K562 (cell line): ENCODE measurements around the gene RAE1. TPM values are rescaled to one million over a fixed set of nuclear protein-coding genes. Genes with fewer than 3 reads are reported as not detected.
A peak's percentile ranks its signal among the peaks of the same experiment; 100 is the strongest.

Experiments
- ATAC-seq: fragments of 200-7000 bp; cut with Tn5 transposase; 3 replicates; pipeline ENCODE4 v1.9.1; 2020; ENCODE audit warnings: moderate library complexity
- BruUV-seq: library from RNA; stranded (reverse); fragments of 400-500 nt; replicated peaks from 2 replicates; lab custom pipeline; 2021; lab: Mats Ljungman, UMichigan
- CTCF ChIA-PET: fragments of 300-600 bp; formaldehyde crosslinking; extraction: SDS; loops from one replicate; lab custom pipeline; 2021; ENCODE audit warnings: low intra/inter-chr PET ratio; lab: Yijun Ruan, JAX
- POLR2A ChIA-PET: fragments of 300-600, 350-650 bp; sonication (Branson Sonifier 250); formaldehyde crosslinking; extraction: SDS; loops from one replicate; lab custom pipeline; 2021; ENCODE audit warnings: antibody characterized with exemption, inconsistent platforms; lab: Yijun Ruan, JAX
- DNase-seq, 4 experiments: peaks; one replicate each; pipeline versions ENCODE4 v3.0.0 to v3.0.0-alpha.2; 2011 to 2018; ENCODE audit warnings: low spot score in 3 of 4, mixed read lengths in 3 of 4; ENCODE audit errors: extremely low read depth in 1 of 4
- FAIRE-seq: peaks from 2 replicates; lab custom pipeline; 2011; peaks lifted over from hg19 to GRCh38; lab: Jason Lieb, UNC
- H2AFZ ChIP-seq: 2 replicates; pipeline ENCODE4 v1.6.0; 2011; ENCODE audit warnings: low read depth, low read length, control low read depth, inconsistent platforms
- H3K27ac ChIP-seq: fragments of 200-600 bp; 3 replicates; pipeline ENCODE4 v1.8.0; 2011; ENCODE audit warnings: low read depth, mild to moderate bottlenecking, control low read depth, inconsistent platforms, low read length, moderate library complexity, mixed read lengths; ENCODE audit errors: extremely low read depth
- H3K27me3 ChIP-seq, 2 experiments: fragments of 300-600 bp in 1 of 2; 2 replicates in 1 of 2; 3 replicates in 1 of 2; pipeline versions ENCODE4 v1.6.0 to v1.8.0; 2011; ENCODE audit warnings: inconsistent platforms in 2 of 2, low read length in 2 of 2, mild to moderate bottlenecking in 1 of 2, mixed read lengths in 1 of 2, moderate library complexity in 1 of 2; ENCODE audit not compliant: control insufficient read depth in 2 of 2, insufficient read depth in 2 of 2
- H3K36me3 ChIP-seq: fragments of 300-600 bp; 3 replicates; pipeline ENCODE4 v1.8.0; 2011; ENCODE audit warnings: mild to moderate bottlenecking, low read length, inconsistent platforms; ENCODE audit not compliant: control insufficient read depth, insufficient read depth
- H3K4me1 ChIP-seq, 2 experiments: fragments of 200-600 bp in 1 of 2; replicated peaks in 1 of 2; 2 replicates in 1 of 2; 3 replicates in 1 of 2; pipeline versions ENCODE4 v1.5.1 to v1.8.0; 2011; ENCODE audit warnings: inconsistent platforms in 2 of 2, low read length in 2 of 2, mild to moderate bottlenecking in 1 of 2, mixed read lengths in 1 of 2, moderate library complexity in 1 of 2; ENCODE audit not compliant: control insufficient read depth in 2 of 2, insufficient read depth in 2 of 2
- H3K4me2 ChIP-seq: 2 replicates; pipeline ENCODE4 v1.6.1; 2011; ENCODE audit warnings: low read length, control low read depth, inconsistent platforms, mixed read lengths; ENCODE audit not compliant: insufficient read depth
- H3K4me3 ChIP-seq: fragments of 200-600 bp; sonication (generic), shearing (Covaris generic); 2 replicates; pipeline ENCODE4 v1.5.1; 2016; ENCODE audit warnings: control low read depth, inconsistent platforms
- H3K79me2 ChIP-seq: fragments of 200-600 bp; 3 replicates; pipeline ENCODE4 v1.8.0; 2011; ENCODE audit warnings: low read length, inconsistent platforms; ENCODE audit not compliant: control insufficient read depth, insufficient read depth
- H3K9ac ChIP-seq, 2 experiments: 2 replicates each; pipeline versions ENCODE4 v1.6.0 to v1.6.1; 2011; ENCODE audit warnings: low read depth in 2 of 2, low read length in 2 of 2, control low read depth in 1 of 2, inconsistent platforms in 1 of 2, mild to moderate bottlenecking in 1 of 2, mixed read lengths in 1 of 2; ENCODE audit not compliant: insufficient read depth in 1 of 2
- H3K9me1 ChIP-seq: one replicate; pipeline ENCODE4 v1.6.0; 2011; ENCODE audit warnings: inconsistent platforms, mild to moderate bottlenecking, low read length, moderate library complexity; ENCODE audit not compliant: control insufficient read depth, insufficient read depth
- H3K9me3 ChIP-seq: replicated peaks from 2 replicates; pipeline ENCODE4 v1.5.1; 2011; ENCODE audit warnings: low read depth, low read length, inconsistent platforms; ENCODE audit not compliant: control insufficient read depth, insufficient read depth
- H4K20me1 ChIP-seq: replicated peaks from 2 replicates; pipeline ENCODE4 v1.6.1; 2011; ENCODE audit warnings: low read length, inconsistent platforms, mixed read lengths; ENCODE audit not compliant: control insufficient read depth, insufficient read depth
- CEBPB ChIP-seq: fragments of 450-650 bp; IDR thresholded peaks from 2 replicates; pipeline ENCODE4 v1.6.1; 2016; ENCODE audit warnings: missing genetic modification characterization, missing compliant biosample characterization
- FOSL1 ChIP-seq: fragments of 200-800 bp; sonication (Bioruptor generic); conservative IDR thresholded peaks from 2 replicates; pipeline ENCODE4 v1.6.1; 2016; ENCODE audit warnings: missing genetic modification characterization, missing compliant biosample characterization
- GABPA ChIP-seq: fragments of 200-800 bp; sonication (Bioruptor generic); conservative IDR thresholded peaks from 2 replicates; pipeline ENCODE4 v1.6.1; 2016; ENCODE audit warnings: low read depth, missing genetic modification characterization, missing compliant biosample characterization
- JUND ChIP-seq, 2 experiments: IDR thresholded peaks; 2 replicates in 1 of 2; 3 replicates in 1 of 2; pipeline ENCODE4 v1.6.1; 2011; ENCODE audit warnings: borderline replicate concordance in 2 of 2, low read depth in 2 of 2, low read length in 2 of 2, improper control_type of control experiment in 1 of 2, missing biosample characterization in 1 of 2, missing genetic modification characterization in 1 of 2, missing genetic modification reagents in 1 of 2
- MAFG ChIP-seq: fragments of 450-650 bp; conservative IDR thresholded peaks from 2 replicates; pipeline ENCODE4 v1.6.1; 2016; ENCODE audit warnings: missing genetic modification characterization, missing compliant biosample characterization
- MAZ ChIP-seq, 2 experiments: fragments of 450-650 bp in 1 of 2; sonication (generic) in 1 of 2; formaldehyde crosslinking; IDR thresholded peaks in 1 of 2; conservative IDR thresholded peaks in 1 of 2; 2 replicates each; pipeline versions ENCODE4 v1.4.0 to v1.5.0; 2020; ENCODE audit warnings: mild to moderate bottlenecking in 1 of 2, missing genetic modification reagents in 1 of 2
- NR2C2 ChIP-seq, 2 experiments: fragments of 200-800 bp in 1 of 2; sonication (Bioruptor generic) in 1 of 2; sonication (generic) in 1 of 2; formaldehyde crosslinking in 1 of 2; IDR thresholded peaks; 2 replicates each; pipeline versions ENCODE4 v1.6.1 to v1.8.0; 2016 to 2022; ENCODE audit warnings: mild to moderate bottlenecking in 1 of 2, missing compliant biosample characterization in 1 of 2, missing genetic modification characterization in 1 of 2, missing genetic modification reagents in 1 of 2
- WGBS: fragments of 100-300 bp; shearing (Covaris generic); methylation state at CpG from one replicate; pipeline ENCODE4 v1.1.6; 2016; ENCODE audit warnings: low coverage, mixed read lengths; ENCODE audit not compliant: insufficient coverage; ENCODE audit errors: missing lambda C conversion rate; 5-methylcytosine and 5-hydroxymethylcytosine counted together
- in situ Hi-C: fragments of 300-500 bp; cut with MboI; formaldehyde crosslinking; loops from 4 replicates; pipeline ENCODE4 v1.15.0; 2018; ENCODE audit warnings: inconsistent platforms, mixed read lengths
- intact Hi-C: fragments of 100-400 bp; cut with micrococcal nuclease; formaldehyde crosslinking; loops from 2 replicates; pipeline ENCODE4 v1.14.2; 2022
- polyA plus RNA-seq, 8 experiments: library from polyadenylated mRNA; depleted of rRNA in 4 of 8; stranded (reverse) in 5 of 8; unstranded in 3 of 8; fragments of >200 nt; fragmentation: Nextera tagmentation in 2 of 8; fragmentation: Illumina TruSeq in 1 of 8; extraction: Ambion mirVana in 2 of 8; extraction: Trizol in 1 of 8; gene quantifications; 2 replicates each; pipeline versions ENCODE4 v1.2.1 to v1.2.3, GENCODE V29; 2011 to 2014; ENCODE audit warnings: inconsistent platforms in 1 of 8, missing spikeins in 1 of 8
- total RNA-seq, 7 experiments: library from RNA; depleted of rRNA in 6 of 7; stranded (reverse); fragments of >200 nt in 6 of 7; fragmentation: Illumina TruSeq in 2 of 7; extraction: Trizol in 2 of 7; gene quantifications; 2 replicates each; pipeline versions ENCODE4 v1.2.1 to v1.2.3, GENCODE V29; 2011 to 2021; ENCODE audit warnings: low replicate concordance in 1 of 7

The RAE1 gene
- total and polyA plus RNA-seq, 9 of the 15 experiments (the other 6 are each of a cell fraction or from before 2014, with no cell fraction given) = 33.7 to 248 (median 77.7) TPM

DNA sequence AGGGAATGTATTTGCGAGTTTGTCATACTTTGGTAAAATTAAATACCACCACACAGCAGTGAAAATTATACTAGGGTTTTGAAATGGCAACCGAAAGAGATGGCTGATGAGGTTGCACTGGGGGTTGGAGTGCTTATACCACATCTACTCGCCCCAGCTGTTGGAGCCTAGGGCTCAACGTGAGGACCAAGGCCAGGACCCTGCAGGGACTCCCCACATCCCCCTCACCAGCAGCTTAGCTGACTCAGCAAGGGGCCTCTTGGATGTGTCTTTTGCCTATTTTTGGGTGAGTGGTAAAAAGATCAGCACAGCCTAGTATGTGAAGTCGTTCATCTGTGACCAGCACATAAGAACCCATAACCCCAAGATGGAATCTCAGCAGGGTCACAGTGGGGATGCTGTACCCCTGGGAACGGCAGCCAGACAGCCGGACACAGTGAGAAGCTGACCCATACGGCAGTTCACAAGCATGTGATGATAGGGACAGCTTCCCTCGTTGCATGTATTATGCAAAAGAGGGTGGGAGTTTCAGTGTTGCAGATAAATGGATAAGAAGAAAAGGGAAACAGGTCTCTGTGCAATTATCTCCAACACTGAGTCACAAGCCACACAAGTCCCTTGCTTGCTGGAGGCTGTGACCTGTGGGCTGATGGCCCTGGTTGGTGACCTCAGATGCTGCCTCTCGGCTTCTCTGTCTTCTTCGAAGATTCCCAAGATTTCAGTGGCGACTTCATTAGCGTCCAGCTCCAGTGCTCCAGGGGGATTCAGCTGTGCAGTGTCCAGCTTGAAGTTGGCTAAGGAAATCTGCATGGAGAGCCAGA, 42.4 kb upstream of the RAE1 start:
- 0% methylated on average over 13 of the region's 13 CpGs for WGBS
- intact Hi-C loops (no loop called here), in situ Hi-C loops (no loop called here)
- FAIRE-seq (no peak), ATAC-seq (no peak; the same call in 2 of the 3 replicates), DNase-seq (peak in 1 of 4 experiments; percentile 4)
- peaks cover 21 to 50% of the 10 kb centered on the region in 2 experiments for H3K27me3 ChIP-seq
- ChIA-PET POLR2A (interaction anchor here (1.0 kb wide), 1 partner anchor 12 kb away, joined by 3 read pairs; no protein-coding TSS in a partner anchor), CTCF (no interaction called here)
- BruUV-seq = no TSS peak
- no peaks in the 10 kb centered on the region for H3K9me3 ChIP-seq
- no peaks in the 10 kb centered on the region for H3K79me2 ChIP-seq
- H3K4me1 ChIP-seq = no peaks in the 10 kb centered on the region
- TF ChIP-seq CEBPB (0 out of 2 replicates have a peak, but pooled peaks have one; percentile 8), NR2C2 (CRISPR knock-in tag; IDR thresholded peaks at IDR 0.05) (no peak), NR2C2 (tag; IDR thresholded peaks at IDR 0.05) (peak; percentile 42; the same call in 1 of the 2 replicates), MAFG (tag) (0 out of 2 replicates have a peak, but pooled peaks have one; percentile 25), FOSL1 (peak; percentile 75), MAZ (CRISPR knock-in tag; conservative IDR thresholded peaks at IDR 0.05 in 1 of 2, IDR thresholded peaks at IDR 0.05 in 1 of 2) (no peak), JUND (IDR thresholded peaks at IDR 0.05; ENCODE audit: borderline replicate concordance, low read depth, low read length) (0 out of 2 replicates have a peak, but pooled peaks have one; percentile 23), JUND (tag; IDR thresholded peaks at IDR 0.05; ENCODE audit: borderline replicate concordance, low read depth, low read length) (no peak), GABPA (no peak)
- no peak overlapping the region for H3K4me3 ChIP-seq
- H2AFZ ChIP-seq = no peak overlapping the region
- no peaks in the 10 kb centered on the region; the same call in 1 of the 2 replicates for H4K20me1 ChIP-seq
- no peaks in the 10 kb centered on the region for H3K9me1 ChIP-seq
- no peaks in the 10 kb centered on the region for H3K36me3 ChIP-seq
- no peak overlapping the region for H3K4me2 ChIP-seq
- no peak overlapping the region for H3K27ac ChIP-seq
- no peak overlapping the region for H3K9ac ChIP-seq
